Measurements from ENCODE around the gene CAV1.

- TF ChIP-seq CTCF (IDR thresholded peaks at IDR 0.05), result no peak
- TF ChIP-seq POLR2A (IDR thresholded peaks at IDR 0.05), result no peak
Measured at GRCh38 chr7:116560021-116560970, 35.5 kb downstream of the CAV1 start.

Measured in testis (tissue), 2 donors.